SK-MEL-5 (cell line): ENCODE data around the gene SLC41A1. TPM values are rescaled to one million over a fixed set of nuclear protein-coding genes. Genes with fewer than 3 reads are reported as not detected.
"Not testable (repeated sequence)": the region's sequence is repeated elsewhere in the genome, so short reads cannot be mapped to it uniquely, and the experiment has no call there.

Source experiments
- DNase-seq: peaks from one replicate; pipeline ENCODE4 v3.0.0-alpha.2; 2016; ENCODE audit warnings: low read depth, low spot score
- in situ Hi-C: cut with HindIII; loops from 2 replicates; pipeline ENCODE4 v1.10.0; 2016; ENCODE audit warnings: low sequenced_read_pairs, high pct_unique_total_duplicates, low pct_unique_long_range_greater_than_20kb
- total RNA-seq: library from RNA; depleted of rRNA; stranded (reverse); fragments of >200 nt; shearing (Covaris generic); gene quantifications from 2 replicates; pipeline ENCODE4 v1.2.3, GENCODE V29; 2014

SLC41A1 gene
- total RNA-seq, 1 experiment from 2014 or later, result 9.9 TPM

DNA sequence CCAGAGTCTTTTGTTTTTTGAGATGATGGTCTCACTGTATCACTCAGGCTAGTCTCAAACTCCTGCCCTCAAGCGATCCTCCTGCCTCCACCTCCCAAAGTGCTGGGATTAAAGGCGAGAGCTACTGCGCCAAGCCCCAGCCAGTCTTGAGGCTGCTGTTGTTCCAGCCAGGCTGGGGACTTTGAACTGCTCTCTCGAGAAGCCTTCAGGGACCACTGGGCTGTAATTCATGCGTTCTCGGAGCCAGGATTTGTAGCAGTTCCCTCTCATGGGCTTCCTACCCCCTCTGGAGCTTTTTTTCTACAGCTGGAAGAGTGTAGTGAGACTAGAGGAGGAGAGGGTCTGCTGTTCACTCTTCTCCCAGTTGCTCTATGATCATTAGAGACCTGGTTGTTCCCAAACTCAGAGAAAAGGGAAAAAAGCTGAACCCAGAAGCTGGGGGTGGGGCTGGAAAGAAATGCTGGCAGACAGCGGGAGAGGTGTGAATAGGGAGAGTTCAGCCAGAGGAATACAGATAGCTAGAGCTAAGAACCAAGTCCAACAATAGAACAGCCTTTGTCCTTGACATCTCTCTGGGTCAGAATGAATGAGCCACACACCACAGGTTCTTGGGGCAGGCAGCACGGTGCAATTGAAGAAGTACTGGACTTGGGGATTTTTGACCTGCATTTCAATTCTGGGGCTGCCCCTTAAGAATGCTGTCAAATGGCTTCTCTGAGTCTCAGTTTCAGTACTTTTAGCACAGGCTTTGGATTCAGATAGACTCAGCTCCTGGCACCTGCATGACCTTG lies 13.2 kb upstream of the SLC41A1 start:
- in situ Hi-C loops, result no loop called here
- no peak for DNase-seq

GRCh38 chr1:205824180-205824579 lies 11.2 kb upstream of the SLC41A1 start:
- DNase-seq, result no peak
- in situ Hi-C loops, result no loop called here

GRCh38 chr1:205823260-205823659 lies 10.3 kb upstream of the SLC41A1 start:
- DNase-seq, in situ Hi-C loops: not testable (repeated sequence)

DNA sequence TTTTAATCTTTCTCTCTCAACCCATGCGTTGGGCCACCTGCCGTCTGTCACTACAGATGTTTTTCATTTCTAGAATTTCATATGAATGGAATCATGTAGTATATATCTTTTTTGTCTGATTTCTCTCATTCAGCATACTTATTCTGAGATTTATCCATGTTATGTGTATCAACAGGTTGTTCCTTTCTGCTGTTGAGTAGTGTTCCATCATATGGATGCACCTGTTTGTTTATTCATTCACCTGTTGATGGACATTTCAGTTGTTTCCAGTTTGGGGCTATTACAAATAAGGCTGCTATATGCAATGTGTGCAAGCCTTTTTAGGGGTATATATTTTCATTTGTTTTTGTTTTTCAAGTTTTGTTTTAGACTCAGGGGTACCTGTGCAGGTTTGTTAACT lies 9.4 kb upstream of the SLC41A1 start:
- in situ Hi-C loops, result no loop called here
- no peak for DNase-seq

DNA sequence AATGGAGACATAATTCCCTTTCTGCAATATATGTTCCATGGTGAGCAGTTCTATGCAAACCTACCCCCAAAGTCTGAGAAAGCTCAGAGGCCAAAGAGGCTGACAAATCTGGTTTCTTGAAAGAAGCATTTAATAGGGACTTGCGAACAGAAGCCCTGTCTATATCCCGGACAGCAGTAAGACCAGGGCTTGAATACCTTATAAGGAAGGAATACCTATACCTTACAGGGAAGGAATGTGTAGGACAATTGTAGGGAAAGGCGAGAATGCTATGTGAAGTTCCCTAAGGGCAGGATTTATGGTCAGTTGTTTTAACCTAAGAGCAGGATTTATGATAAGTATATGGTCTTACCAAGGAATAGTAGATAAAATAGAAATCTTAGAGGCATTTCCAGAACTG lies 5.0 kb upstream of the SLC41A1 start:
- in situ Hi-C loops, result no loop called here
- no peak for DNase-seq

- in situ Hi-C loops, result no loop called here
- DNase-seq, result no peak
These were observed 4.4 kb upstream of the SLC41A1 start for GRCh38 chr1:205817364-205817763.

DNA sequence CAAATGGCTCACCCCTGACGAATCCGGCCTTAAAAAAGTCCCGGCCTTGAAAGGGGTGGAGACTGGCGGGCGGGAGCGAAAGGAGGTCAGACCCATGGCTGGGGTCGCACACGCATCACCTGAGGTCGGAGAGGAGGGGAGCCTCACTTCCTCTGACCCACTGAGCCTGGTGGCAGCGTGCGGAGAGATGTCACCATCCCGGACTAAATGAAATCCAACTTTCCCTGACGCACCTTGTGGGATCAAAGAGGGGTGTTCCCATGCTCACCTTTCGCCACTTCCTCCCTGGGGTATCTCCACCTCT lies 709 bp upstream of the SLC41A1 start:
- no peak for DNase-seq
- in situ Hi-C loops, result no loop called here

GRCh38 chr1:205812271-205812877 lies 624 bp downstream of the SLC41A1 start:
- in situ Hi-C loops, result no loop called here
- DNase-seq, result no peak

- in situ Hi-C loops, result no loop called here
- no peak for DNase-seq
These were observed 1.3 kb downstream of the SLC41A1 start for GRCh38 chr1:205811660-205812059.

DNA sequence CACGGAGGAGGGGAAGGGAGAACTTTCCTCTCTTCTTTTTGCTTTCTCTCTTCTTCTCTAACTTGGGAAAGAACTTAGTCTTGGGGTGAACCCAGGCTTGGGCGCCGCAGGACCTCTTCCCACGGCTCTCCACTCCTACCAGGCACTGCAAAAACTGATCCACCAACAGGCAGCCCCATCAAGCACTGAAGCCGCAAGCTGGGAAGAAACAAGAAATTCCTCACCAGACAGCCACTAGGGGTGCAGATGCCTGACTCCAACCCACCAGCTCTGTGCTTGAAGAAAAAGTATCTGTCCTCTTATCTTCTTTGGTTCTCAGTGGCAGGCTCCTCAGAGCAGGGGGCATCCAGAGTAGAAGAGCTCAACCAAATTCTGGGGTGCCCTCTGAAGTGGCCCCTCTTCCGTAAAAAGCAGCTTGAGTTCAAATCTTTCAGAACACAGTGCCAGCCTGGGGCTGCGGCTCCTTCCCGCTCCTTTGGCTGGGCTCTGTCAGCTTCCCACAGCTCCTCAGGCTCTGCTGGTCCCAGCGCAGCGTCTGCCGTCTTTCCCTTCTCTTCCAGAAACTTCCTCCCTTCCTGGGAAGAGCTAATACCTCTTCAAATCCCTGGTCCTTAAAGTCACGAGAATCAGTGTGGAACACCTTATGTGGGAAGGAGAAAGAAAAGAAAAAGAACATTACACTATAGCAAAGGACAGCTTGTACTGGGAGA lies 2.4 kb downstream of the SLC41A1 start:
- in situ Hi-C loops, result no loop called here
- peak; percentile 48 for DNase-seq

- in situ Hi-C loops, result no loop called here
- no peak for DNase-seq
These were observed 3.1 kb downstream of the SLC41A1 start for GRCh38 chr1:205809942-205810345.

GRCh38 chr1:205809469-205809868 lies 3.5 kb downstream of the SLC41A1 start:
- in situ Hi-C loops, result no loop called here
- no peak for DNase-seq

DNA sequence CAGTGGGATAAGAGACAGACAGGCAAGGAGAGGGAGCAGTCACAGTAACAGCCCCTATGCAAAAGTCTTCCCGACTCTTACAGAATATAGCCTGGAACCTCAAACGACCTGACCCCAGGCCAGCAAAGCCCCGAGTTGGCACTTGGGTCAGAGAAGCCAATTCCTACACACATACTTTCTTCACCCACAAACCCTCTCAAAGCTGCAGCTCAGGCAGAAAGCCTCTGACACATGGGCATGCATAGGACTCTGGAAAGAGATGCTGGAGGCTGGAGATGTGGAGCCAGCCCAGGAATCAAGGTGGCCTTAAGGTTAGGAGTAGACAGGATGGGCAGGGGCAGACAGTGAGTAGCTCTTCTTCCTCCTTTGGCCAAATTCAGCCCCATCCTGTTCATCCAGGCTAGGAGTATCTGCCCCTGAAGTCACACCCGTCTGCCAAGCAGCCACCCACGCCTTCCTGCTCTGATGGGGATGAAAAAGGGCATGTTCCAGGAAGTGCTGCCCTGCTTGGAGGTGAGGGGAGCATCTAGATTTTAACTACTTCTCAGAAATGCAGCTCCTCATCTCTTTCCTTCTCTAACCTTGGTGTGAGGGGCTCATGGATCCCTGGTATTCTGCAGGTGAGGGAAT lies 7.8 kb downstream of the SLC41A1 start:
- no peak for DNase-seq
- in situ Hi-C loops, result no loop called here

GRCh38 chr1:205804605-205805004 lies 8.4 kb downstream of the SLC41A1 start:
- in situ Hi-C loops, result no loop called here
- DNase-seq, result no peak

- DNase-seq, result no peak
- in situ Hi-C loops, result no loop called here
These were observed 9.0 kb downstream of the SLC41A1 start for GRCh38 chr1:205803986-205804385.

DNA sequence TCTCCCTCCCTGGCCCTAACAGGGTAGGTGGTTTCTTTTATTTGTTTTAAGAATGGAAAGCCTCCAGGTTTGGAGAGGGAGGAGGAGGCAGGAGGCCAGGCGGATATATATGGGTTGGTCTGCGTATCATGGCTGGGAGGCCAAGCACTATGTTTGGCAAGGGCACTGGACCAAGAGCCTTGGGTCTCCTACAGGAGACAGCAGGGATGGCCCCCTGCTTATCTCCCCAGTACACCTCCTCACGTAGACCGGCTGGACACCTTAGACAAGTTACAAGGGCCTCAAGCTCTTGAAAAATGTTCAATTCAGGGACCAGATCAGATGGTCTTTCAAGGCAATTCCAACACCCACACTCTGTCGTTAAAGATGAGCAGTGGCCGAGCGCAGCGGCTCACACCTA lies 10.9 kb downstream of the SLC41A1 start:
- no peak for DNase-seq
- in situ Hi-C loops, result no loop called here

DNA sequence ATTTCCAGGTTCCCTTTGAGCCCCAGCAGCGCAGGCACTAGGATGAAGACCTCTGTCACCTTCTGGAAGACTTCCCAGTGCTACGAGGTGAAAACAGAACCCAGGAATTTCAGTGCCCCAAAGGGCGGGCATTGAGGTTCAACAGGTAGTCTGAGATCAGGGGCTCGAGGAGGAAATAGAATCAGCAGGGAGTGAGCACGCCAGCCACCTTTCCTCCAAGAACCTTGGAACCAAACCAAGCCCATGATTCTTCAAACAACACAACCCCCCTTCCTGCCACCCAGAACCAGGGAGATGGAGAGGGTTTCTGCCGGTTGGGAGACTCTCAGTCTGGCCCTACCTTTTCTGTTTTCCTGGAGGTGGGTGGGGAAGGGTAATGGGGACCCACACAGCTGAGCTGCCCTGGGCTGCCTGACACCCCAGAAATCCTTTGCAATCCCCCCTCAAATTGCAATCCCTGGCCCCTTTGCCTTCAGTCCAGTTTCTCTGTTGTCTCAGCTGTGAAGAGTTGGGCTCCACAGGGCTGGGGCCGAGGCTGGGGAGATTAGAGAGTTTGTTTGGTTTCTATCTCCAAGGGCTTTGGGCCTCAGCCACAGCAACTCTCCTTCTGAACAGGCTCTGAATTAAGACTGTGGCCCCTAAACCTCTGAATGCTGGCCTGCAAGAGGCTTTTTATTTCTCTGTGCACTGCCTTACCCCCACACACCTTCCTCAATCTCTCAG lies 11.9 kb downstream of the SLC41A1 start:
- in situ Hi-C loops, result no loop called here
- DNase-seq, result no peak

GRCh38 chr1:205800427-205800826 lies 12.6 kb downstream of the SLC41A1 start:
- in situ Hi-C loops, result no loop called here

More at GRCh38 chr1:205800427-205800826, 12.6 kb downstream of the SLC41A1 start:
- DNase-seq, result no peak
